Measurements from ENCODE around the gene TMEM156.
"Not testable (repeated sequence)": the region's sequence is repeated elsewhere in the genome, so short reads cannot be mapped to it uniquely, and the experiment has no call there.

Gene TMEM156

GRCh38 chr4:38990241-38990640 is 42.0 kb downstream of the TMEM156 start:
- DNase-seq (ENCODE audit: low spot score) = no peak
- TF ChIP-seq, protein P1, sequence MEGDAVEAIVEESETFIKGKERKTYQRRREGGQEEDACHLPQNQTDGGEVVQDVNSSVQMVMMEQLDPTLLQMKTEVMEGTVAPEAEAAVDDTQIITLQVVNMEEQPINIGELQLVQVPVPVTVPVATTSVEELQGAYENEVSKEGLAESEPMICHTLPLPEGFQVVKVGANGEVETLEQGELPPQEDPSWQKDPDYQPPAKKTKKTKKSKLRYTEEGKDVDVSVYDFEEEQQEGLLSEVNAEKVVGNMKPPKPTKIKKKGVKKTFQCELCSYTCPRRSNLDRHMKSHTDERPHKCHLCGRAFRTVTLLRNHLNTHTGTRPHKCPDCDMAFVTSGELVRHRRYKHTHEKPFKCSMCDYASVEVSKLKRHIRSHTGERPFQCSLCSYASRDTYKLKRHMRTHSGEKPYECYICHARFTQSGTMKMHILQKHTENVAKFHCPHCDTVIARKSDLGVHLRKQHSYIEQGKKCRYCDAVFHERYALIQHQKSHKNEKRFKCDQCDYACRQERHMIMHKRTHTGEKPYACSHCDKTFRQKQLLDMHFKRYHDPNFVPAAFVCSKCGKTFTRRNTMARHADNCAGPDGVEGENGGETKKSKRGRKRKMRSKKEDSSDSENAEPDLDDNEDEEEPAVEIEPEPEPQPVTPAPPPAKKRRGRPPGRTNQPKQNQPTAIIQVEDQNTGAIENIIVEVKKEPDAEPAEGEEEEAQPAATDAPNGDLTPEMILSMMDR (IDR thresholded peaks at IDR 0.05; ENCODE audit: extremely low read depth, missing control alignments) = no peak

DNA sequence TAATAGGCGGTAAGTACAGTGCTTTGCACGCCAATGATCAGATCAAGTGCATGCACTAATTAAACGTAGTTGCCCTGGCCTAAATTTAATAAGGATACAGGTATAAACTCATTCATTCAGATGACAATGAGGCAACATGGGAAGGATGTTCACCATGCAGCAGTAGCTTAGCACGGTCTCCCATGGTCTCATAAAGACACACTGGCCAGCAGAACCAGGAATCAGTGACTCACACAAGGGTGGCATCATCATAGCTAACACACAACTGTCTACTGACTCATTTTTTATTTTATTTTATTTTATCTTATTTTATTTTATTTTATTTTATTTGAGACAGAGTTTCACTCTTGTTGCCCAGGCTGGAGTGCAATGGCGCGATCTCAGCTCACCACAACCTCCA is 42.7 kb downstream of the TMEM156 start:
- TF ChIP-seq, protein P1 (IDR thresholded peaks at IDR 0.05; ENCODE audit: extremely low read depth, missing control alignments) = no peak
- no peak for DNase-seq (ENCODE audit: low spot score)

DNA sequence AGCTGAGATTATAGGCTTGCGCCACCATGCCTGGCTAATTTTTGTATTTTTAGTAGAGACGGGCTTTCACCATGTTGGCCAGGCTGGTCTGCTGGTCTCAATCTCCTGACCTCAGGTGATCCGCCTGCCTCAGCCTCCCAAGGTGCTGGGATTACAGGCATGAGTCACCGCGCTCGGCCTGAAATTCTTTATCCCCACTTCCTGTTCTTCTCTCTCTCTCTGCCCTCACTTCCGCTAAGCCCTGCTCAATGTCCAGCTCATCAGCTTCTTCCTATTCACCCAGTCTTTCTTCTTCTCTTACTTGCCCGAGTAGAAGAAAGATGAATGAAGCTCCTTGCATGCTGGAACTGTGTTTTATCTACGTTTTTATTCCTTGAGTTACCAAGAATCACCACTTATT is 43.9 kb downstream of the TMEM156 start:
- not testable (repeated sequence) for DNase-seq (ENCODE audit: low spot score)

DNA sequence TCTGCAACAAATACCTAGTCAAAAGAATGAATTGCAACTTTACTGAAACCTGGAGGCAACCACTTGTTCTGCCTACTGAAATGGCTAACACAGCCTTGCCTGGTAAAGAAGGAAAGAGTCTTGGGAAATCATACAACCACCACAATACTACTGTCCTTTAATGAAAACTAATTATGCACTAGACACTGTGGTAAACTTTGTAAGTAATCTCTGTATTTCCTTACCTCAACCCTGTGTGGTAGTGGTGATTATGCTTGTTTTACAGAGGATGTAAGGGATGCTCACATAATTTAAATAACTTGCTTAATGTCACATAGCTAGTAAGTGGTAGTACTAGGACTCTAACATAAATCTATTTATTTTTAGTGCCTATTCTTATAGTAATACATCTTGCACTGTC is 44.7 kb downstream of the TMEM156 start:
- TF ChIP-seq, protein P1 (IDR thresholded peaks at IDR 0.05; ENCODE audit: extremely low read depth, missing control alignments) = no peak

GRCh38 chr4:38985410-38986100 is 46.7 kb downstream of the TMEM156 start:
- no peak for DNase-seq (ENCODE audit: low spot score)
- TF ChIP-seq, protein P1 (IDR thresholded peaks at IDR 0.05; ENCODE audit: extremely low read depth, missing control alignments) = no peak

More for the DNA sequence above, 44.7 kb downstream of the TMEM156 start:
- no peak for DNase-seq (ENCODE audit: low spot score)

DNA sequence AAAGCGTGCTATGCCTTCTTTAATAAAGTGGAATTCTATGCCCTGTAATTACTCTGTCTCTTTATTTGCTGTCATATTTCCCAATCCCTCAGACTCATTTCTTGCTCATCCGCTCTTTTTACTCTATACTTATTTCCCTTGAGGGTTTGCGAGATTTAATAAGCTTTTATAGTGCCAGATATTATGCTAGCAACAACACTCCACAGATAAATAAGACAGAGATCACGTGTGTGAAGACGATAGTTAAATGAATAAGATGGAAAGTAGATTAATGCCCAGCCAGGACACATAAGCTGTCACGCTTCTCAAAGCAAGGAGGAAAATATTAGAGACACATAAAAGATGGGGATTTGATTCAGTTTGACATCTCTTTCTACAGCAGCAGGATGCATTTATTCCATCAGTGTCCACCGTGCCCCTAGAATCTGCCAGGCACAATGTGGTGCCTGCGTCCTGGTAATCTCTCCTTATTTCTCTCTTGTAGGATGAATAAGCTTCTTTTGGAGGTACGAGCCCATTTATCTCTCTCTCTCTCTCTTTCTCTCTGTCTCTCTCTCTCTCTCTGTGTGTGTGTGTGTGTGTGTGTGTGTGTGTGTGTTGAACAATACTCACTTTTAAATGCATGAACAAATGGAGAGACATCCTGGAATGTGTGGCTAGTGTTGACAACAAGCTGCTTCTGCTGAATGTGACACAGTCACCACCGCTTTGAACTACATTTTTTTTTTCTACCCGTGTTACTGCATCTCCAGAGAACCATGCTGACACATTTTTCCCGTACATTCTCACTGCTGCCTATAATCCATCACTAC is 48.2 kb downstream of the TMEM156 start:
- TF ChIP-seq, protein P1 (IDR thresholded peaks at IDR 0.05; ENCODE audit: extremely low read depth, missing control alignments) = no peak
- no peak for DNase-seq (ENCODE audit: low spot score)

GRCh38 chr4:38983291-38983690 is 48.9 kb downstream of the TMEM156 start:
- TF ChIP-seq, protein P1 (IDR thresholded peaks at IDR 0.05; ENCODE audit: extremely low read depth, missing control alignments) = no peak
- DNase-seq (ENCODE audit: low spot score) = no peak
